GM19240 (cell line): ENCODE measurements around the gene SAMD3.
A peak's percentile ranks its signal among the peaks of the same experiment; 100 is the strongest.
"Not testable (repeated sequence)": the region's sequence is repeated elsewhere in the genome, so short reads cannot be mapped to it uniquely, and the experiment has no call there.

Experiments used
- DNase-seq: peaks from one replicate; pipeline ENCODE4 v3.0.0; 2011; ENCODE audit warnings: low spot score; ENCODE audit not compliant: insufficient read length

SAMD3 gene, protein sequence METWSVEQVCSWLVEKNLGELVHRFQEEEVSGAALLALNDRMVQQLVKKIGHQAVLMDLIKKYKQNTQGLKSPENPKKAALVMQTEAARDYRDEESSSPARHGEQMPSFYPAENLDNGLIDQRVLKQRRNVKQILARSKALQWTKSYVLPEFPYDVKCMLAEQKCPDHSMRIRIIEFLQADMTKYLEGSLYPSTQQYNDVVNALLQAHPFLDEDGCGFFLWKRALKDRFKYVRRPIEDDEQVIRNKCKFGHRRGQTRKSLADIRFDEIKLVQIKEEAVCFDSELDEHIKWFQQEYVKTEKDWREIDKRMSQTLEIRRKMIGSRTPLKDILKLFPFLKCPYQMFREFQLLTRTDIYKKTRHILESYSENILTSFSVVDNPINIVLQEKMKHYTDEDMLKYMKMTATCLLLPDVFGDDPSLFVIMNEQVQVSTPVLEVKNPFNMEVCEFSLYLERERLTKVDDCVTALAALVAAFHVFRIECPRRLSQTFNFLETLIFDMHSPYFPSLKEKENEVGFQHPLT

DNA sequence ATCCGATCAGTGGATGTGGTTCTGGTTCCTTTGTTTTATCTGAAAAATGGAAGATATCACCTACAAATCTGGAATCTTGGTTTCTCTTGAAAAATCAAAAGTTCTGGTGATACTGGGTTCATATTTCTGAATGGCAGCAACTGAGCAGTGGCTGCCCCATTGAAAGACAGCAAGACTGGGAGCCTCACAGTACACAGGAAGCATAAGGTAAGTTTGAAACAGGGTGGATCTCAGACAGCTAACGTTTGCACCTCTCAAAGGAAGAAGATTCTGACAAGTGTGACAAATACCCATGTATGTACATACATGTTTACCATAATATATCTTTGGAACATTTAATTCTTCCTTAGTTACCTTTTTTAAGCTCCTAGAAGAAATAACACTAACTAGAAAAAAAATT is at the start of gene SAMD3:
TSS of gene SAMD3 (minus strand) at position 177 of the 400 bp plus-strand sequence. CDS start 7,678 bp downstream, outside the sequence.
- DNase-seq: no peak

DNA sequence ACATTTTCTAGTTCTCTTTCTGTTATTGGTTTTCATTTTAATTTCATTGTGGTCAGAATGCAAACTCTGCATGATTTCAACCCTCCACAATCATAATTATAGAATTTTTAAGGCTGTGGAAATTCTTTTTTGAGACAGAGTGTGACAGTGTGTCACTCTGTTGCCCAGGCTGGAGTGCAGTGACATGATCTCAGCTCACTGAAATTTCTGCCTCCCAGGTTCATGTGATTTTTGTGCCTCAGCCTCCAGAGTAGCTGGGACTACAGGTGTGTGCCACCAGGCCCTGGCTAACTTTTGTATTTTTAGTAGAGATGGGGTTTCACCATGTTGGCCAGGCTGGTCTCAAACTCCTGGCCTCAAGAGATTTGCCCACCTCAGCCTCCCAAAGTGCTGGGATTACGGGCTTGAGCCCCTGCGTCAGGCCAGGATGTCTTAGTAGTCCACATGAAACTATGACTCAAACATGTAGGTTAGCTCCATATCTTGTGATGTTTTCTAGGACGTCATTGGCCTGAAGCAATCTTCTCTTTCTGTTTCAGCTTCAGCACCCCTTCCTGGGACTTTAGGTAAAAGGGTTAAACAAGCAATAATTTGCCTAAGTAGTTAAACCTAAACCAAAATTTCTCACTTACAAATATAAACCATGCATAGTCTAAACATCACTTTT is 47.4 kb upstream of the SAMD3 start:
- DNase-seq: no peak

DNA sequence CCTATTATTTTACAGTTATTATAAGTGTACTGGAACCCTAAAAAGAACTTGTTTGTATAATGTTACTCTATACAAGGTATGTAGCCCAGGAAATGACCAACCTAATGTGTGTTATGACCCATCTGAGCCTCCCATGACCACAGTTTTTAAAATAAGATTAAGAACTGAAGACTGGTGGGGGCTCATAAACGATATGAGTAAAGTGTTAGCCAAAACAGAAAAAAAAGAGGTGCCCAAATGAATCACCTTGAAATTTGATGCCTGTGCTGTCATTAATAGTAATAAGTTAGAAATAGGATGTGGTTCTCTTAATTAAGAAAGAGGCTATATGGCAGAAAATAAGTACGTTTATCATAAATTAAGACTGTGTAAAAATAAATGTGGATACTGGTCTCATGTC is 42.8 kb upstream of the SAMD3 start:
- not testable (repeated sequence) for DNase-seq

DNA sequence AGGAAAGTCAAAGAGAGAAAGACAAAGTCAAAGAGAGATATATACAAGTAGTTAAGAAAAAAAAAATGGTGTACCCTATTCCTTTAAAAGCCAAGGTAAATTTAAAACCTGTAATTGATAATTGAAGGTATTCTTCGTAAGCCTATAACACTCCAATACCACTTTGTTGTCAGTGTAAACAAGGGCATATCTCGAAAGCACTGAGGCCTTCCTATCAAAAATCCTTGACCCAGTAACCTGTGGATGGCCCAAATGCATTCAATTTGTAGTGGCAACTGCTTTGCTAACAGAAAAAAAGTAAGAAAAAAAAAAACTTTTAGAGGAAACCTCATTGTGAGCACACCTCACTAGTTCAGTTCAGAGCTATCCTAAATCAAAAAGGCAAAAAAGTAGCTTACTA is 39.3 kb upstream of the SAMD3 start:
- DNase-seq: no peak

DNA sequence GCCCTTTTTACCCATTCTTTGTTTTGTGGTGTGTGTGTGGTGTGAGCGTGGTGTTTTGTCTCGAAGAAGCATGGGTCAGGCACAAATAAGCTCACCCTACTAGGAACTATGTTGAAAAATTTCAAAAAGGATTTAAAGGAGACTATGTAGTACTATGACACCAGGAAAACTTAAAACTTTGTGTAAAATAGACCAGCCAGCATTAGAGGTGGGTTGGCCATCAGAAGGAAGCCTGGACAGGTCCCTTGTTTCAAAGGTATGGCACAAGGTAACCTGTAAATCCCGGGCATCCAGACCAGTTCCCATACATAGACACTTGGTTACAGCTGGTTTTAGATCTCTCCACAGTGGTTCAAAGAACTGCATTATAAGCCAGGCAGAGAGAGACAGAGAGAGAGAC is 38.8 kb upstream of the SAMD3 start:
- DNase-seq: not testable (repeated sequence)

DNA sequence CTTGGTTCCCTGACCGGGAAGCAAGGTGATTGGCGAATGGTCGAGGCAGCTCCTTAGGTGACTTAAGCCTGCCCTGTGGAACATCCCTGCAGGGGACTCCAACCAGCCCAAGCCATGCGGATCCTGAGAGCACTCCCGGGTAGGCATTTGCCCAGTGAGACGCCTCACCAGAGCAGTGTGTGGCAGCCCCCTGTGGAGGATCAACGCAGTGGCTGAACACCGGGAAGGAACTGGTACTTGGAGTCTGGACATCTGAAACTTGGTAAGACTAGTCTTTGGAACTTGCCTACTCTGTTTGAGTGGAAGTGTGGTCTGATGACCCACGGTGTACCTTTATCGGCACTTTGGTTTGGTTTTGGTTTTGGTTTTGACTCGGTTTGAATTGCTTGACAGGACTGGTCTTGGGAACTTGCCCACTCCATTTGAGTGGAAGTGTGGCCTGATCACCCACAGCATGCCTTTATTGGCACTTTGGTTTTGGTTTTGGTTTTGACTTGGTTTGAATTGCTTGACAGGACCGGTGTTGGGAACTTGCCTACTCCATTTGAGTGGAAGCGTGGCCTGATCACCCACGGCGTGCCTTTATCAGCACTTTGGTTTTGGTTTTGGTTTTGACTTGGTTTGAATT is 38.0 kb upstream of the SAMD3 start:
- DNase-seq: not testable (repeated sequence)

DNA sequence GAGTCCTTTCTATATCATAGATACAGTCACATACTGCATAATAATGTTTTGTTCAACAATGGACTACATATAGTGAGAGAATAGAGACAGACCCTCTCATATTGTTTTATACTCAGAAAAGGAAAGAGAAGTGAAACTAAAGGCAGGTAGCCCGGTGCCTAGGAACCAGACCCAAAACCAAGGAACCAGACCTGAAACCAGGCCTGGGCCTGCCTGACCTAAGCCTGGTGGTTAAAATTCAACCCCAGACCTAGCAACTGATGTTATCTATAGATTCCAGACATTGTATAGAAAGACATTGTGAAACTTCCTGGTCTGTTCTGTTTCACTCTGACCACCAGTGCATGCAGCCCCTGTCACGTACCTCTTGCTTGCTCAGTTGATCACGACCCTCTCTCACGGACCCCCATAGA is 37.3 kb upstream of the SAMD3 start:
- not testable (repeated sequence) for DNase-seq

DNA sequence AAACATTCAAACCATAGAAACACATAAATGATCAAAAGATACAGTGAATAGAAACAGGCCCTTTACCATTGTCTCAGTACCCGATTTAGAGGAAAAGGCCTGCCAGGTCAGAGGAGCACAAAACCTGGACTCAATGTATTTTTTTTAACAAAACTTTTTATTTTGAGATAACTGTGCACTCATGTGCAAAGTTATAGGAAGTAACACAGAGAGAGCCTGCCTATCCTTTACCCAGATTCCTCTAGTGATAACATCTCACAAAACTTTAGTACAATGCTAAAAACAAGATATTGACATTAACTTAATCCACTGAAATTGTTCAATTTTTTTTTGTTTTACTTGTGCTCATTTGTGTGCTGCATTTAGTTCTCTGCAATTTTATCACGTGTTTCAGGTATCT is 36.8 kb upstream of the SAMD3 start:
- no peak for DNase-seq

DNA sequence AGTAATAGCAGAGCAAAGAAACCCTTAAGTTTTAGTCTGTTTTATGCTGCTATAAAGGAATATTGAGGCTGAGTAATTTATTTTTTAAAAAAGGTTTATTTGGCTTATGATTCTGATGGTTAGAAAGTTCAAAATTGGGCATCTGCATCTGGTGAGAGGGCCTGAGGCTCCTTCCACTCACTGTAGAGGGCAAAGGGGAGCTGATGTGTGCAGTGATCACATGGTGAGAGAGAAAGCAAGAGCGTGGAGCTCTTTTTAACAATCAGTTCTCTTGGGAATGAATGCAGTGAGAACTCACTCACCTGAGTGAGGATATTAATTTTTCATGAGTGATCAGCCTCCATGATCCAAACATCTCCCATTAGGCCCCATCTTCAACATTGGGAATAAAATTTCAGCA is 36.4 kb upstream of the SAMD3 start:
- no peak for DNase-seq

DNA sequence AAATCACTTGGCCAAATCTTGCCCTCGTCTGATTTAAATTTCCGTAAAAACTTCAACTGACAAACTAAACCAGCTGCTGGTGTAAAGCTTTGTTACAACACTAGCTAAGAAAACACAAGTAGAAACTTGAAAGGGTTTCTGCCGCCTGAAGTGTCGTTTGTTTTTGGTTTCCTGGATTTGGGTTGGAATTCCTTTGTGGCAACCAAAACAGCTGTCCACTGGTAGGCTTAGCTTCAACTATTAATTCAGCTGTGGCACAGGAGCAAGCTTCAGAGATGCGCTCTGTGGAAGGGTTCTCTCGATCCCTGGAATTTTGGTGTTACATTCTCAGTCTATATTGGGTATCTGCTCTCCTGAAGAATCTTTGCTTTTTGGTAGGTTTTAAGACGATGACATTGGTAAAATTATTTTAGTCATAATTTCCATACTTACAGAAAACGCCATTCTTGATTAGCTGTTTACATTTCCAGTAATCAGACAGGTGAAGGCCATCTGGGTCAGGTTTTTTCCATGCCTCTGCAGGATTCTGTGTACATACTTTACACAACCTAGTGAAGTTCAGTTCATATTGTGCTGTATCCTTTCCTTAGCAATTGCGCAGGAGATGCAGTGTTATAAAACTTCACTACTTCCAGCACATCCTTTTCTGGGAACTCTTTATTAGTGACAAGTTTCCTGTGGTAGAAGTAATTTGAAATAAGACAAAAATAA is 29.9 kb upstream of the SAMD3 start:
- DNase-seq: no peak

DNA sequence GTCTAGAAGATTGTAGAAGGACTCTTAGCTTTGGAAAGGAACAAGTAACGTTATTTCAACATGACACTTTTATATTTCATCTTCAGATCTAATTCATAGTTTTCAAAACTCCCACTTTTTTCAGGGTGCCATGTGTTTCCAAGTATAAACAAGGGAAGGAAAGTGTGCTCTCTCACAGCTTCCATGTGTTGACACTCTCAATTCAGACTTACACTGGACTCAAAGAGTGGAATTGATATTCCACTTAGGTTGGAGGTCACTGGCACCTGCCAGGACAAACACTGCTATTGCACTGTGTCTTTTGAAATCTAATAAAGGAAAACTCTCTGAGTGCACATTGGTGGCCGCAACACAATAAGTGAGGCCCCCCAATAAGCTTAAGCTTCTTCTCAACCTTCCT is 22.5 kb upstream of the SAMD3 start:
- no peak for DNase-seq

DNA sequence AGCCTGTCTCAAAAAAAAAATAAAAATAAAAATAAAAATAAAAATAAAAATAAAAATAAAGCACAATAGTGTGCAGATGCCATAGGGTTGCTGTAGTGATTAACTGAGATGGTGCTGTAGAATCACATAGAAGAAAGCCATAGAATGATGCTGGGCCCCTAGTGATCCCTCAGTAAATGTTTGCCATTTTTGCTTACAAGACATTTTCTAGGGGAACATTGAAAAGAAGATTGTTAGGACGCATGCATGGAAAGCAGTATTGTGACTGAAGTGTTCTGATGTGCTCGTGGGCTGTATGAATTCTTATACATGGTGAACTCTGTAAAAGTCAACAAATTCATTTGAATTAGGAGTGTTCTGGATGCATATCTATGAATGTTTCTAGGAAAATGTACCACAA is 22.0 kb upstream of the SAMD3 start:
- DNase-seq: no peak

DNA sequence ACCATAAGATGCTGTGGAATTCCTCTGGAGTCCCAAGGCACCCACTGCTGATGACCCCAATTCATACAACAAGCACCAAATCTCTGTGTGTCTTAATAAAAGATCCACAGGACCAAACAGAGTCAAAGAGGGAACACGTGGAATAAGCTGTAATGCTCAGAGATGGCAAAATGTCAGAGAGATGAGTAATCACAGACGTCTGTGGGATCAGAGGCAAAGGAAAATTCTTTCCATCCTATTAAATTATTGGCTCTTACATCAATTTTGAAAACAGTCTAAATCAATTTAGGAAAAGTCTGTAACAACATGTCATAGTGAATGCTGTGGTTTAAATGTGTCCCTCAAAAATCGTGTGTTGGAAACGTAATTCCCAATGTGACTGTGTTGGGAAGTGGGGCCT is 17.5 kb upstream of the SAMD3 start:
- DNase-seq: no peak

DNA sequence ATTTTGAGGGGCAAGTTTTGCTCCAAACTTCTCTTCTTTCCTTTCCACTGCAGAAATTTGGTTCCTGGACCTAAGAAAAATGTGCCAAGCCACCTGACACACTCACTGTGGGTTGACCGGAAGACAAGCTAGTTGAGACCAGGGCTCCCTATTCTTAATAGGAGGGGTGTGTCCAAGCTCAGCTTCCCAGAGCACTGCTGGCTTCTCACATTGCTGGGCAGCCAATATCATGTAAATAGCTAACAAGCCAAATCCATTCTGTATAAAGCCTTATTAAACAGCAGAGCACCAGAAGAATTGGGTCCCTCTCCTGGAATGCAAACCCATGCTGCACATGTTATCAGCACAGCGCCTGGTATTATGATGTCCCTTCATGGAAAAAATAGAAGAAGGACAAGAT is 17.0 kb upstream of the SAMD3 start:
- no peak for DNase-seq

DNA sequence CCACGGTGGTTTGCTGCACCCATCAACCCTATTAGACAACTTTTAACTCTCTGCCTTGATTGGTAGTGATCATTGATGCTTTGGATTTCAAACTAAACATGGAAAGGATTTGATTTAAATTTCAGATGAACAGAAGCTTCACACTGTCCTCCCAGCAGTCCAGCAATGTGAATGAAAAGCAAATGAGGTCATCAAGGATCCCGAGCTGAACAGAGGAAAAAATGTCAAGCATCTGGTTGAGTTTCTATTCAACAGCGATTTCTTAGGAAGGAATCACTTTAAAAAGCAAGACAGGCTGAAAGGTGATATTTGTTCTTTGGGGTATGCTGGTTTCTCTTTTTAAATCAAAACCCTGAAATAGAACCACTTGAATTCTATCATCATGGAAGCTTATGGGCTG is 10.6 kb upstream of the SAMD3 start:
- no peak for DNase-seq

DNA sequence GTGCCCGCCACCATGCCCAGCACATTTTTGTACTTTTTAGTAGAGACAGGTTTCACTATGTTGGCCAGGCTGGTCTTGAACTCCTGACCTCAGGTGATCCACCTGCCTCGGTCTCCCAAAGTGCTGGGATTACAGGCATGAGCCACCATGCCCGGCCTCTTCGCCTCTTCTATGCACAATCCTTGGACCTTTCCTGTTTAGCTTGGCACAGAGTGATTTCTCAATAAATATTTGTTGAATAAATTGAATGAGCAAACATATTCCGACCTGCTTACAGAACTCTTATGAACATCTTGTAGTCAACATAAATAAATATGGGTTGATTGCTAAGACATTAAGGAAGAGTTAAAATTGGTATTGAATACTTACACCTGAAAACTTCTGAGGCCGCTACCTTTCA is 7.8 kb upstream of the SAMD3 start:
- not testable (repeated sequence) for DNase-seq

DNA sequence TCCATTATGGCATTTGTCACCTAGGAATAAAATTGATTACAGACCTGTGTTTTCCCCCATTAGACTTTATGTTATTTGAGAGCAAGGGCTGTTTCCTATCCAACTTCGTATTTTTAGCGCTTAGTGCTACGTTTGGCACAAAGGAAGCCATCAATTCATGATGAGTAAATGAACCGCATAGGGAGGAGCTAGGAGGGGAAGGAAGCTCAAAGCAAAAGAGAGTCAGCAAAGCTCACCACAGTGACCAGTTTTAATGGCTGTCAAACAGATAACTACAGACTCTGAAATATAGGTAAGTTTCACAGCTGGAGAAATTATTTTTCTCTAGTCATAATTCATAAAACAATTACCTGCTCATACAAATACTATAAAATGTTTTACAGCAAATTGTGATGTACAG is 6.9 kb upstream of the SAMD3 start:
- DNase-seq: no peak

DNA sequence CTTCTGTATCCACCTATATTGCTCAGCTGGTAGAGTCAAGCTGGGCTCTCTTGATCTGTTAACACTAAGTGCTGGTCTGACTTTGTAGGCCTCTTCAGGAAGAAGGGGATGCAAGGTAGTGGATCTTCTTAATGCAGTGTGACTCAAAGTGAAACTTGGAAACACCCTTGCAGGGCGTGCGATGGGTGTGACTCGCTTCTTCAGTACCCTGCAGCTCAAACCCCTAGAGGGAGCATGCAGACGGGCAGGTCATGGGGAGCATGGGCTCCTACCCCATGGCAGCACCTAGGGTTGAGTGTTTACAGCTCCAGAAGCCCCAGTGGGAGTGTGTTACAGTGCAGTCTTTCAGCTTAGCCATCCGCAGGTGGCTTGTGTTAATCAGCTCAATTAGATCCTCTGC is 757 bp upstream of the SAMD3 start:
- peak; percentile 42 for DNase-seq

DNA sequence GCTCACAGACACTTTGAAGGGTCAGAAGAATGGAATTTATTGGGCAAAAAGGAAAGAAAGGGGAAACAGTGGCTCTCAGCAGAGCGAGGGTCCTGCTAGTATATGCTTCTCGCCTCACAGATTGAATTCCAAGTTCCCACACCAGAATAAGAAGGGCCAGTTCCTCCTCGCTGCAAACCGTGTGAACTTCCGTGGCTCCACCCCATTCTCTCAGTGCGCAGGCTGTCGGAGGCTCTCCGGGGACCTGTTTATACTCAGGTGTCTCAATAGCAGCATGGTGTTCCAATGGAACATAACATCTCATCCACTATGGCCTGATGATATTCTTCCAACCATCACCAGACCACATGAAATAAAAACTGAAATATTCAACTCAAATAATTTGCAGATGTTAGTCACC is 4.6 kb downstream of the SAMD3 start:
- DNase-seq: no peak

DNA sequence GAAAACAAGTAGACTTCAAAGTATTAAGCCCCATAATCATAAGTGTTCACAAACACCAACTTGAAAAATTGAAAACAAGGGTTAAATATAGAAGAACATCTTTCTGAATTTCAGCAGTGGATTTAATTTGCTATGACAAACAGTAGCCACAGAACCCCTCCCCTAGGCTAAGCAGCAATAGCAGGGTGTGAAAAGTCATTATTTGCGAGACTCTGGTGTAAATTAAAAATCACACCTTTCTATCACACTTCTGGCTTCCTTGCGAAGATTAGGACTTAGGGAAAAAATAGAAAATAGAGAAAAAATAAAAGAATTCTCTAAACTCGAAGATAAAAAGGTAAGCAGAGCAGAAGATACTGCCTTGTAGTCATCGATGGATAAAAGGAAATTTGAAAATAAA is 6.1 kb downstream of the SAMD3 start:
- DNase-seq: no peak

DNA sequence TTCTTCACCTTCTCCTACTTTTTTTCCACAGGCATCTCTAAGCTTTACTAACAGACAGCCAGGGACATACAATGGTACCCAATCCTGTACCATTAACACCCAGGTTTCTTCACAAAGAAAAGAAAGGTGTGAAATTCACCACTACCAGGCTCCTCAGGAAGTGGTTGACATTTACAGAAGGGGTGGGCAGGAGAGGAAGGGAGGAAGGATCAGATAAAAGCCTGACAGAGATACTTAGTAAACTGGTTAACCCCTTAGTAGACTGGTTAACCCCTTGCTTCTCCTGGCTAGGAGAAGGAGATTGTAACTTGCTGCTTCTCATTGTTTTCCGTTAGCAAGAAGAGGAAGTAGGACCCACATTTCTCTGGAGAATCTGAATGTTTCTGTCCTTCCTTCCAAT is 7.2 kb downstream of the SAMD3 start:
- DNase-seq: no peak
